Psoas muscle (tissue), 8 donors: ENCODE measurements around the gene SUB1. TPM values are rescaled to one million over a fixed set of nuclear protein-coding genes. Genes with fewer than 3 reads are reported as not detected.
"Not testable (repeated sequence)": the region's sequence is repeated elsewhere in the genome, so short reads cannot be mapped to it uniquely, and the experiment has no call there.

ENCODE experiments used
- ATAC-seq, 4 donors: fragments of 200-7000 bp; cut with Tn5 transposase; one replicate each; pipeline ENCODE4 v1.9.1; 2020; ENCODE audit warnings: moderate library complexity in 3 of 4, mild to moderate bottlenecking in 2 of 4
- DNase-seq, 2 donors: peaks; one replicate each; pipeline ENCODE4 v3.0.0-alpha.2; 2020
- H3K27ac ChIP-seq: fragments of 200-600 bp; one replicate; pipeline ENCODE4 v1.8.0; 2022
- H3K27me3 ChIP-seq, 3 donors: fragments of 200-600 bp in 1 of 3; one replicate each; pipeline versions ENCODE4 v1.6.1 to v1.8.0; 2013 to 2022; ENCODE audit warnings: low read length in 2 of 3, mild to moderate bottlenecking in 2 of 3, moderate library complexity in 1 of 3; ENCODE audit not compliant: insufficient read depth in 3 of 3
- H3K36me3 ChIP-seq, 2 donors: fragments of 200-600 bp in 1 of 2; one replicate each; pipeline versions ENCODE4 v1.6.1 to v1.8.0; 2013 to 2022; ENCODE audit warnings: low read depth in 1 of 2, mild to moderate bottlenecking in 1 of 2, moderate library complexity in 1 of 2; ENCODE audit not compliant: insufficient read depth in 1 of 2
- H3K4me1 ChIP-seq: fragments of 200-600 bp; one replicate; pipeline ENCODE4 v1.8.0; 2022
- H3K4me3 ChIP-seq: fragments of 200-600 bp; one replicate; pipeline ENCODE4 v1.8.0; 2022; ENCODE audit warnings: mild to moderate bottlenecking
- H3K9me3 ChIP-seq: fragments of 200-600 bp; one replicate; pipeline ENCODE4 v1.8.0; 2022
- WGBS, 3 donors: extraction: QIAGEN DNeasy Blood & Tissue Kit; methylation state at CpG; one replicate each; pipeline versions ENCODE4 v1.1.6 to v1.1.7; 2013; 5-methylcytosine and 5-hydroxymethylcytosine counted together
- intact Hi-C, 2 donors: fragments of 100-400 bp; cut with DNase I; formaldehyde crosslinking; loops; one replicate each; pipeline versions ENCODE4 v1.11.0 to v1.14.2; 2022
- polyA plus RNA-seq, 3 donors: library from polyadenylated mRNA; stranded (reverse); fragments of 200-250 nt; gene quantifications; one replicate each; pipeline ENCODE4 v1.2.3, GENCODE V29; 2013
- total RNA-seq, 4 donors: library from RNA; stranded (reverse); fragmentation: NEBNext Ultra II Directional in 2 of 4; extraction: Animal tissue kit (Norgen Biotek cat#: 25700) in 2 of 4; gene quantifications; one replicate each; pipeline versions ENCODE4 v1.2.1 to v1.2.4, GENCODE V29; 2021 to 2023
- TF ChIP-seq, protein P1 (sequence below): fragments of 200-600 bp; IDR thresholded peaks from one replicate; pipeline ENCODE4 v1.8.0; 2022; ENCODE audit warnings: antibody characterized with exemption
- donor health status: healthy with polysubstance abuse.
- donor health status: DM: no; HTN: no; CAD: no; lungs with moderate emphysema.
- donor health status: Bipolar disorder and iron deficiency.
- donor health status: healthy.
- donor health status: DM: yes; HTN: yes; CAD: no.
- donor health status: DM: no; HTN: no; CAD: no.
- donor health status: DM: no; HTN: no; CAD: no.
- donor health status: DM: yes; HTN: yes; CAD: no.

Gene SUB1
- total and polyA plus RNA-seq, 7 donors: 102 to 175 (median 149) TPM

DNA sequence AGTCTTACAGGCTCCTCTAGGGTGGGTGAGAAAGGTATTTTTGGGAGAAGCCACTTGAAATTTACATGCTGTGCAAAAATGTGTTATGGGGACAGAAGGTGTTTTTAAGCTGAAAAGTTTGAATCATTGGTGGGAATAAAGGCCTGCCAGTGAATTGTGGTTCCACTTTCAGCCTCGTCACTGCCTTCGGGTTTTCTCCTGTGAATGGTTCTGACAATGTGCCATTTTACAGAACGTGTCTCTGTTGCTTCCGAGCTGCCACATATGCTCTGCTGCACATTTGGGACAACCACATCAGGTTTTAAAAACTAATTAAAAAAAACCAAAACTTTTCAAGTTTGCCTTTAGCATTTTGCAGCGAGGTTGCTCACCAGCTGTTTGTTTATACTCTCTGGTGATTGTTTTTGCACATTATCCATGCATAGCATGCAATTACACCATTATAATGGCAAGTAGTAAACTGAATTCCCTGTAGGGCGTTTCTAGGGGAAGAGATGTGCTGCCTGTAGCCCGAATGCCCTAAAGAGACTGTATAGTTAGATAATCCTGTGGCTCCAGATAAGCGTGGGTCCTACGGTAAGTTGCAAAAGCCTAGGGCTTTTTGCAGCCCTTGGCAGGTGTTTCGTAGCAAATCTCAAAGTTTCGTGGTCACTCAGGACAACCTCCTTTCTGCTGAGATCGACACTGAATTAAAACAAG lies 40.1 kb upstream of the SUB1 start:
- WGBS, 3 donors: 28 to 39% (median 28%) methylated on average over 12 of the region's 12 CpGs
- Histone ChIP-seq H3K27me3 (no peaks in the 10 kb centered on the region), H3K4me3 (no peak overlapping the region), H3K36me3 (no peaks in the 10 kb centered on the region), H3K27ac (no peak overlapping the region), H3K9me3 (no peaks in the 10 kb centered on the region), H3K4me1 (no peaks in the 10 kb centered on the region)
- intact Hi-C loops: no loop called here
- ATAC-seq (no peak), DNase-seq (no peak)
- TF ChIP-seq, protein P1, sequence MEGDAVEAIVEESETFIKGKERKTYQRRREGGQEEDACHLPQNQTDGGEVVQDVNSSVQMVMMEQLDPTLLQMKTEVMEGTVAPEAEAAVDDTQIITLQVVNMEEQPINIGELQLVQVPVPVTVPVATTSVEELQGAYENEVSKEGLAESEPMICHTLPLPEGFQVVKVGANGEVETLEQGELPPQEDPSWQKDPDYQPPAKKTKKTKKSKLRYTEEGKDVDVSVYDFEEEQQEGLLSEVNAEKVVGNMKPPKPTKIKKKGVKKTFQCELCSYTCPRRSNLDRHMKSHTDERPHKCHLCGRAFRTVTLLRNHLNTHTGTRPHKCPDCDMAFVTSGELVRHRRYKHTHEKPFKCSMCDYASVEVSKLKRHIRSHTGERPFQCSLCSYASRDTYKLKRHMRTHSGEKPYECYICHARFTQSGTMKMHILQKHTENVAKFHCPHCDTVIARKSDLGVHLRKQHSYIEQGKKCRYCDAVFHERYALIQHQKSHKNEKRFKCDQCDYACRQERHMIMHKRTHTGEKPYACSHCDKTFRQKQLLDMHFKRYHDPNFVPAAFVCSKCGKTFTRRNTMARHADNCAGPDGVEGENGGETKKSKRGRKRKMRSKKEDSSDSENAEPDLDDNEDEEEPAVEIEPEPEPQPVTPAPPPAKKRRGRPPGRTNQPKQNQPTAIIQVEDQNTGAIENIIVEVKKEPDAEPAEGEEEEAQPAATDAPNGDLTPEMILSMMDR: no peak

DNA sequence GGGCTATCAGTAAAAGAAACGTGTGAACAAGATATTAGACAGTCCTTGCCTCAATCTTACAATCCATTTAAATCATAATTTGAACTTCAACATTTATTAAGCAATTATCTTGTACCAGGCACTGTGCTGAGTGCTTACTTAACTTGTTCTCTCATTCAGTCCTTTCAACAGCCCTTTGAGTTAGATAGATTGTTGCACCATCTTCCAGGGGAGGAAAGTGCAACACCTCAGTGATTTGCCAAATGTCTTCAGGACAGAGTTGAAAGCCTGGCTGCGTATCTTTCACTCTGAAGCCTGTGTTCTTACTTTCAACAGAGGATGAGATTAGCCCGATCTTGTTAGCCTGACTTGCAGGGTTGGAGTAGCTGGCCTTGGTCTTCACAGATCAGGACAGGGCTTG lies 34.2 kb upstream of the SUB1 start:
- H3K27ac ChIP-seq: no peak overlapping the region
- H3K36me3 ChIP-seq: no peaks in the 10 kb centered on the region
- H3K4me1 ChIP-seq: no peaks in the 10 kb centered on the region
- H3K9me3 ChIP-seq: no peaks in the 10 kb centered on the region
- 80 to 88% (median 81%) methylated on average over 3 of the region's 3 CpGs for WGBS, 3 donors
- no peaks in the 10 kb centered on the region for H3K27me3 ChIP-seq
- DNase-seq (no peak), ATAC-seq (no peak)
- TF ChIP-seq, protein P1: no peak
- intact Hi-C loops: no loop called here
- H3K4me3 ChIP-seq: no peak overlapping the region

DNA sequence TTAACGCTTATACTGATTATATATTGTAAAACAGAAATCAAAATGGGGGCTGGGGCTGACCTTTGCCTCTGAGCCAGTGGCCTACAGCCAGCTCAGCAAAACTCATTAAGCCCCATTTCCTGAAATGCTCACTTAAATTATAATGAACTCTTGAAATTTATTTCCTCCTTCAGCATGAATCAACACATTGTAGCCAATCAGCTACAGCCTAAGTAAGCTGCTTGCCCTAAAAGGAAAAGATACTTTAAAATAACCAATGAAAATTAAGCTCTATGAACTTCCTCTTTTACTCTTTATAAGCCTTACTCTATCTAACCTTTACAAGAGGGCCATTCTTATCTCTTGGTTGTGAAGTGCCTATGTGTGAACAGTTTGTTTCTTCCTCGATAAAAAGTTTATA lies 33.5 kb upstream of the SUB1 start:
- Histone ChIP-seq H3K27ac (no peak overlapping the region), H3K4me1 (no peaks in the 10 kb centered on the region), H3K27me3 (no peaks in the 10 kb centered on the region), H3K36me3 (no peaks in the 10 kb centered on the region), H3K9me3 (no peaks in the 10 kb centered on the region), H3K4me3 (no peak overlapping the region)
- ATAC-seq: no peak
- TF ChIP-seq, protein P1: no peak
- intact Hi-C loops: no loop called here
- WGBS, 3 donors: 88 to 95% (median 95%) methylated on average over 2 of the region's 2 CpGs
- no peak for DNase-seq

- H3K4me1 ChIP-seq, H3K36me3 ChIP-seq, intact Hi-C loops, H3K27ac ChIP-seq, ATAC-seq, H3K9me3 ChIP-seq, H3K4me3 ChIP-seq, H3K27me3 ChIP-seq, DNase-seq: not testable (repeated sequence)
- 89 to 92% (median 92%) methylated on average over 6 of the region's 6 CpGs for WGBS, 3 donors
These were observed 32.9 kb upstream of the SUB1 start for GRCh38 chr5:32552491-32552890.

GRCh38 chr5:32552936-32553335 lies 32.4 kb upstream of the SUB1 start:
- no peaks in the 10 kb centered on the region for H3K4me1 ChIP-seq
- intact Hi-C loops: no loop called here
- TF ChIP-seq, protein P1: no peak
- H3K27me3 ChIP-seq: no peaks in the 10 kb centered on the region
- no peak for DNase-seq
- no peak overlapping the region for H3K27ac ChIP-seq
- ATAC-seq: no peak
- no peak overlapping the region for H3K4me3 ChIP-seq
- 95 to 97% (median 95%) methylated on average over 8 to 10 of the region's 10 CpGs for WGBS, 3 donors
- H3K9me3 ChIP-seq: no peaks in the 10 kb centered on the region
- no peaks in the 10 kb centered on the region for H3K36me3 ChIP-seq

- H3K9me3 ChIP-seq, H3K4me3 ChIP-seq, DNase-seq, H3K27ac ChIP-seq, intact Hi-C loops, H3K4me1 ChIP-seq, H3K27me3 ChIP-seq, H3K36me3 ChIP-seq, ATAC-seq: not testable (repeated sequence)
- 56 to 74% (median 63%) methylated on average over 2 of the region's 2 CpGs for WGBS, 3 donors
These were observed 31.1 kb upstream of the SUB1 start for GRCh38 chr5:32554181-32554780.

GRCh38 chr5:32556543-32556942 lies 28.8 kb upstream of the SUB1 start:
- H3K27ac ChIP-seq, H3K27me3 ChIP-seq, H3K4me1 ChIP-seq, DNase-seq, ATAC-seq, H3K9me3 ChIP-seq, intact Hi-C loops, H3K4me3 ChIP-seq, H3K36me3 ChIP-seq: not testable (repeated sequence)
- 70 to 85% (median 80%) methylated on average over 6 of the region's 6 CpGs for WGBS, 3 donors
